Right lobe of liver (tissue), 6 donors: ENCODE results near the gene TBX18. TPM values are rescaled to one million over a fixed set of nuclear protein-coding genes. Genes with fewer than 3 reads are reported as not detected.

Experiments
- ATAC-seq, 4 donors: fragments of 200-7000 bp; cut with Tn5 transposase; one replicate each; pipeline ENCODE4 v1.9.1; 2020; ENCODE audit warnings: mild to moderate bottlenecking in 4 of 4, moderate library complexity in 4 of 4
- DNase-seq, 3 donors: peaks; one replicate each; pipeline ENCODE4 v3.0.0-alpha.2; 2020
- H3K27ac ChIP-seq, 3 donors: fragments of 200-600 bp; one replicate each; pipeline ENCODE4 v1.8.0; 2022
- H3K27me3 ChIP-seq, 2 donors: fragments of 200-600 bp; one replicate each; pipeline ENCODE4 v1.8.0; 2022
- H3K36me3 ChIP-seq, 4 donors: fragments of 200-600 bp; sonication (generic) in 1 of 4; one replicate each; pipeline versions ENCODE4 v1.5.1 to v1.8.0; 2017 to 2022; ENCODE audit warnings: control low read depth in 1 of 4
- H3K4me1 ChIP-seq, 4 donors: fragments of 200-600 bp; sonication (generic) in 1 of 4; one replicate each; pipeline versions ENCODE4 v1.5.1 to v1.8.0; 2017 to 2022; ENCODE audit warnings: control low read depth in 1 of 4
- H3K4me3 ChIP-seq, 3 donors: fragments of 200-600 bp; one replicate each; pipeline ENCODE4 v1.8.0; 2022
- H3K9me3 ChIP-seq, 4 donors: fragments of 200-600 bp; sonication (generic) in 1 of 4; one replicate each; pipeline versions ENCODE4 v1.5.1 to v1.8.0; 2017 to 2022; ENCODE audit warnings: control low read depth in 1 of 4
- CTCF ChIP-seq, 4 donors: fragments of 200-600 bp in 3 of 4; fragments of 450-650 bp in 1 of 4; IDR thresholded peaks; one replicate each; pipeline versions ENCODE4 v1.5.1 to v1.8.0; 2016 to 2022; ENCODE audit warnings: antibody characterized with exemption in 4 of 4, mild to moderate bottlenecking in 2 of 4
- POLR2A ChIP-seq: fragments of 450-650 bp; IDR thresholded peaks from one replicate; pipeline ENCODE4 v1.6.1; 2017; ENCODE audit warnings: antibody characterized with exemption, mild to moderate bottlenecking
- WGBS: methylation state at CpG from one replicate; pipeline ENCODE4 v1.1.6; 2018; ENCODE audit warnings: low coverage, low lambda C conversion rate; ENCODE audit not compliant: insufficient coverage; ENCODE audit errors: missing lambda C conversion rate; 5-methylcytosine and 5-hydroxymethylcytosine counted together
- intact Hi-C, 2 donors: fragments of 100-400 bp; cut with DNase I; formaldehyde crosslinking; loops; one replicate each; pipeline versions ENCODE4 v1.11.2 to v1.14.1; 2022
- total RNA-seq, 6 experiments: library from RNA; depleted of rRNA in 2 of 6; stranded (reverse); fragments of >200 nt in 2 of 6; fragmentation: NEBNext Ultra II Directional in 3 of 6; extraction: Animal tissue kit (Norgen Biotek cat#: 25700) in 3 of 6; gene quantifications; one replicate each; pipeline versions ENCODE4 v1.1.0 to v1.2.4, GENCODE V29; 2016 to 2023
- donor health status: DM: no; HTN: yes; CAD: no.
- donor health status: DM: no; HTN: no; CAD: no.
- donor health status: DM: no; HTN: no; CAD: no.
- donor health status: DM: no; HTN: yes; CAD: no.
- donor health status: DM: no; HTN: yes; CAD: no.

Gene TBX18
- total RNA-seq, 6 experiments from 2014 or later: 0.15 to 0.87 (median 0.49) TPM; not detected in 1

- Histone ChIP-seq H3K36me3 (no peaks in the 10 kb centered on the region), H3K4me1 (peaks cover 0 to 14% (median 0%) of the 10 kb centered on the region in 4 donors), H3K9me3 (no peaks in the 10 kb centered on the region), H3K27ac (no peak overlapping the region), H3K27me3 (peaks cover 22 to 67% of the 10 kb centered on the region in 2 donors), H3K4me3 (no peak overlapping the region)
- intact Hi-C loops: no loop called here
- no peak for DNase-seq
- no peak for ATAC-seq
- TF ChIP-seq POLR2A: no peak
- TF ChIP-seq CTCF (IDR thresholded peaks at IDR 0.05): no peak
- 13% methylated on average over 5 of the region's 5 CpGs for WGBS
Observed at GRCh38 chr6:84770521-84770920, 6.1 kb upstream of the TBX18 start.

- no peaks in the 10 kb centered on the region for H3K9me3 ChIP-seq
- TF ChIP-seq CTCF (IDR thresholded peaks at IDR 0.05): no peak
- no peak for TF ChIP-seq POLR2A
- WGBS: 6% methylated on average over 5 of the region's 5 CpGs
- no peak overlapping the region for H3K27ac ChIP-seq
- H3K27me3 ChIP-seq: peaks cover 23 to 78% of the 10 kb centered on the region in 2 donors
- peaks cover 0 to 16% (median 0%) of the 10 kb centered on the region in 4 donors for H3K4me1 ChIP-seq
- no peak for ATAC-seq
- DNase-seq: no peak
- intact Hi-C loops: no loop called here
- H3K4me3 ChIP-seq: no peak overlapping the region
- no peaks in the 10 kb centered on the region for H3K36me3 ChIP-seq
Observed at GRCh38 chr6:84769306-84769705, 4.9 kb upstream of the TBX18 start.

- intact Hi-C loops: no loop called here
- H3K9me3 ChIP-seq: no peaks in the 10 kb centered on the region
- H3K4me3 ChIP-seq: no peak overlapping the region
- ATAC-seq: no peak
- WGBS: 8% methylated on average over 31 of the region's 31 CpGs
- H3K4me1 ChIP-seq: peaks cover 0 to 15% (median 0%) of the 10 kb centered on the region in 4 donors
- no peaks in the 10 kb centered on the region for H3K36me3 ChIP-seq
- no peak for TF ChIP-seq CTCF (IDR thresholded peaks at IDR 0.05)
- TF ChIP-seq POLR2A: no peak
- H3K27ac ChIP-seq: no peak overlapping the region
- no peak for DNase-seq
- H3K27me3 ChIP-seq: peaks cover 23 to 85% of the 10 kb centered on the region in 2 donors
Observed at GRCh38 chr6:84768442-84769174, 4.2 kb upstream of the TBX18 start.

GRCh38 chr6:84767526-84768201 lies 3.3 kb upstream of the TBX18 start:
- Histone ChIP-seq H3K36me3 (no peaks in the 10 kb centered on the region), H3K27ac (no peak overlapping the region), H3K4me1 (peaks cover 0 to 13% (median 0%) of the 10 kb centered on the region in 4 donors), H3K27me3 (peaks cover 22 to 90% of the 10 kb centered on the region in 2 donors), H3K9me3 (no peaks in the 10 kb centered on the region), H3K4me3 (no peak overlapping the region)
- WGBS: 13% methylated on average over 14 of the region's 14 CpGs
- ATAC-seq: no peak
- no peak for TF ChIP-seq CTCF (IDR thresholded peaks at IDR 0.05)
- TF ChIP-seq POLR2A: no peak
- no peak for DNase-seq
- intact Hi-C loops: no loop called here
